CD4-positive, alpha-beta T cell (primary cell): ENCODE results near the gene RPS25. TPM values are rescaled to one million over a fixed set of nuclear protein-coding genes. Genes with fewer than 3 reads are reported as not detected.

ENCODE experiments used
- ATAC-seq: fragments of 200-7000 bp; cut with Tn5 transposase; one replicate; pipeline ENCODE4 v1.10.0; 2022; ENCODE audit warnings: mild to moderate bottlenecking; ENCODE audit not compliant: poor library complexity
- CTCF ChIA-PET: fragments of 350-600 bp; sonication (Branson Sonifier 250); formaldehyde crosslinking; loops from one replicate; lab custom pipeline; 2021; ENCODE audit warnings: antibody characterized with exemption, inconsistent platforms; lab: Charles Lee
- POLR2A ChIA-PET: fragments of 350-600 bp; sonication (Branson Sonifier 250); formaldehyde crosslinking; loops from one replicate; lab custom pipeline; 2021; ENCODE audit warnings: antibody characterized with exemption, inconsistent platforms; lab: Charles Lee
- DNase-seq, 14 experiments: peaks; one replicate each; pipeline ENCODE4 v3.0.0-alpha.2; 2013 to 2020; ENCODE audit warnings: mixed read lengths in 2 of 14
- H3K27ac ChIP-seq, 2 donors: one replicate each; pipeline versions ENCODE4 v1.5.1 to v1.7.0; 2013; ENCODE audit warnings: low read length in 2 of 2, low read depth in 1 of 2, mild to moderate bottlenecking in 1 of 2
- H3K27me3 ChIP-seq, 2 experiments: 1 replicate in 1 of 2; 2 replicates in 1 of 2; pipeline versions ENCODE4 v1.6.1 to v1.7.0; 2013; ENCODE audit warnings: low read length in 2 of 2, control low read depth in 1 of 2, mild to moderate bottlenecking in 1 of 2, moderate library complexity in 1 of 2; ENCODE audit not compliant: insufficient read depth in 2 of 2, control insufficient read depth in 1 of 2
- H3K36me3 ChIP-seq: one replicate; pipeline ENCODE4 v1.6.1; 2013; ENCODE audit warnings: low read length, control low read depth; ENCODE audit not compliant: insufficient read depth
- H3K4me1 ChIP-seq: one replicate; pipeline ENCODE4 v1.6.1; 2013; ENCODE audit warnings: low read length, control low read depth; ENCODE audit not compliant: insufficient read depth
- H3K4me3 ChIP-seq: one replicate; pipeline ENCODE4 v1.5.1; 2013; ENCODE audit warnings: mild to moderate bottlenecking, low read length, moderate library complexity
- H3K9me3 ChIP-seq, 2 experiments: 1 replicate in 1 of 2; 2 replicates in 1 of 2; pipeline versions ENCODE4 v1.6.1 to v1.7.0; 2013; ENCODE audit warnings: low read length in 2 of 2, mild to moderate bottlenecking in 2 of 2, control low read depth in 1 of 2, moderate library complexity in 1 of 2; ENCODE audit not compliant: control insufficient read depth in 1 of 2, insufficient read depth in 1 of 2
- H3K27ac Mint-ChIP-seq: one replicate; pipeline ENCODE4 v1.8.0; 2020; ENCODE audit warnings: mixed read lengths
- H3K27me3 Mint-ChIP-seq: one replicate; pipeline ENCODE4 v1.8.0; 2021; ENCODE audit warnings: mixed read lengths
- H3K36me3 Mint-ChIP-seq: one replicate; pipeline ENCODE4 v1.8.0; 2021; ENCODE audit warnings: low read depth, mixed read lengths
- H3K4me1 Mint-ChIP-seq: one replicate; pipeline ENCODE4 v1.8.0; 2021; ENCODE audit warnings: low read depth, mixed read lengths
- H3K4me3 Mint-ChIP-seq: one replicate; pipeline ENCODE4 v1.8.0; 2020; ENCODE audit warnings: mild to moderate bottlenecking, mixed read lengths
- H3K9me3 Mint-ChIP-seq: one replicate; pipeline ENCODE4 v1.8.0; 2020; ENCODE audit warnings: mixed read lengths
- CTCF ChIP-seq: fragments of 200-600 bp; IDR thresholded peaks from one replicate; pipeline ENCODE4 v1.8.0; 2022; ENCODE audit warnings: antibody characterized with exemption, mild to moderate bottlenecking
- intact Hi-C, 2 experiments: fragments of 100-400 bp; cut with DNase I in 1 of 2; cut with micrococcal nuclease in 1 of 2; formaldehyde crosslinking; loops; one replicate each; pipeline versions ENCODE4 v1.15.1 to v1.9.0; 2023 to 2025; cut with DNase I, micrococcal nuclease
- total RNA-seq, 174 experiments: library from RNA in 2 of 174; stranded (reverse) in 2 of 174; gene quantifications; one replicate each; pipeline ENCODE4 v1.2.3 and lab custom pipeline; 2021 to 2026

Gene RPS25
- total RNA-seq, 2 experiments from 2014 or later: 2,261 to 2,296 TPM

- Histone ChIP-seq H3K27ac (no peak overlapping the region), H3K4me3 (no peak overlapping the region), H3K4me1 (peaks cover 13% of the 10 kb centered on the region), H3K36me3 (peaks cover 91% of the 10 kb centered on the region), H3K27me3 (no peaks in the 10 kb centered on the region), H3K9me3 (no peaks in the 10 kb centered on the region)
- intact Hi-C loops: no loop called here
- no peak overlapping the region for H3K27ac Mint-ChIP-seq
- TF ChIP-seq CTCF: no peak
- H3K9me3 Mint-ChIP-seq: no peaks in the 10 kb centered on the region
- no peak overlapping the region for H3K4me3 Mint-ChIP-seq
- ATAC-seq: no peak
- no peak for DNase-seq
- CTCF ChIA-PET: interaction anchor here (2.3 kb wide), 1 partner anchor 9 kb away, joined by 6 read pairs; no protein-coding TSS in a partner anchor
- POLR2A ChIA-PET: no interaction called here
- no peaks in the 10 kb centered on the region for H3K27me3 Mint-ChIP-seq
- peaks cover 92% of the 10 kb centered on the region for H3K36me3 Mint-ChIP-seq
- H3K4me1 Mint-ChIP-seq: peaks cover 12% of the 10 kb centered on the region
Measured at GRCh38 chr11:119049081-119049480, 30.9 kb upstream of the RPS25 start.

- peaks cover 87% of the 10 kb centered on the region for H3K36me3 Mint-ChIP-seq
- DNase-seq (no peak), ATAC-seq (no peak)
- no peak overlapping the region for H3K27ac ChIP-seq
- H3K36me3 ChIP-seq: peaks cover 87% of the 10 kb centered on the region
- H3K4me3 ChIP-seq: no peak overlapping the region
- TF ChIP-seq CTCF: no peak
- H3K9me3 ChIP-seq: no peaks in the 10 kb centered on the region
- H3K9me3 Mint-ChIP-seq: no peaks in the 10 kb centered on the region
- POLR2A ChIA-PET: no interaction called here
- H3K27me3 ChIP-seq: no peaks in the 10 kb centered on the region
- H3K27me3 Mint-ChIP-seq: no peaks in the 10 kb centered on the region
- H3K27ac Mint-ChIP-seq: no peak overlapping the region
- H3K4me1 ChIP-seq: peaks cover 13% of the 10 kb centered on the region
- H3K4me1 Mint-ChIP-seq: peaks cover 9% of the 10 kb centered on the region
- intact Hi-C loops: no loop called here
- no peak overlapping the region for H3K4me3 Mint-ChIP-seq
- CTCF ChIA-PET: interaction anchor here (2.3 kb wide), 1 partner anchor 9 kb away, joined by 6 read pairs; no protein-coding TSS in a partner anchor
Measured at GRCh38 chr11:119048644-119049043, 30.5 kb upstream of the RPS25 start.

- CTCF ChIA-PET: interaction anchor here (2.3 kb wide), 1 partner anchor 11 kb away, joined by 6 read pairs; no protein-coding TSS in a partner anchor
- peaks cover 73% of the 10 kb centered on the region for H3K36me3 Mint-ChIP-seq
- H3K27ac ChIP-seq: no peak overlapping the region
- peaks cover 4% of the 10 kb centered on the region for H3K4me1 Mint-ChIP-seq
- TF ChIP-seq CTCF: no peak
- H3K4me3 ChIP-seq: no peak overlapping the region
- H3K27ac Mint-ChIP-seq: no peak overlapping the region
- no peak overlapping the region for H3K4me3 Mint-ChIP-seq
- DNase-seq (no peak), ATAC-seq (no peak)
- no peaks in the 10 kb centered on the region for H3K9me3 ChIP-seq
- no peaks in the 10 kb centered on the region for H3K27me3 ChIP-seq
- peaks cover 11% of the 10 kb centered on the region for H3K4me1 ChIP-seq
- intact Hi-C loops: no loop called here
- POLR2A ChIA-PET: interaction anchor here (1.3 kb wide), 1 partner anchor 20 kb away, joined by 3 read pairs; the partner anchor contains the start of gene VPS11
- no peaks in the 10 kb centered on the region for H3K27me3 Mint-ChIP-seq
- peaks cover 72% of the 10 kb centered on the region for H3K36me3 ChIP-seq
- H3K9me3 Mint-ChIP-seq: no peaks in the 10 kb centered on the region
Measured at GRCh38 chr11:119047205-119047604, 29.1 kb upstream of the RPS25 start.
